Trophoblast cell (in vitro differentiated cells and primary cell): ENCODE results near the gene SYTL1.

Experiments used
- DNase-seq, 2 donors: peaks; one replicate each; pipeline ENCODE4 v3.0.0-alpha.2; 2016
- H2AFZ ChIP-seq: 2 replicates; pipeline ENCODE4 v1.6.1; 2013; ENCODE audit warnings: low read length, moderate library complexity, mild to moderate bottlenecking; ENCODE audit not compliant: insufficient read depth, poor library complexity
- H2AK5ac ChIP-seq: 2 replicates; pipeline ENCODE4 v1.6.1; 2013; ENCODE audit warnings: mild to moderate bottlenecking, low read length
- H2BK120ac ChIP-seq: 2 replicates; pipeline ENCODE4 v1.6.1; 2013; ENCODE audit warnings: low read length, mild to moderate bottlenecking, moderate library complexity; ENCODE audit not compliant: insufficient read depth, poor library complexity
- H2BK12ac ChIP-seq: 2 replicates; pipeline ENCODE4 v1.6.1; 2013; ENCODE audit warnings: mild to moderate bottlenecking, low read length, moderate library complexity
- H2BK5ac ChIP-seq: 2 replicates; pipeline ENCODE4 v1.6.1; 2013; ENCODE audit warnings: low read length, low read depth, moderate library complexity, mild to moderate bottlenecking; ENCODE audit not compliant: poor library complexity
- H3K14ac ChIP-seq: 2 replicates; pipeline ENCODE4 v1.6.1; 2013; ENCODE audit warnings: mild to moderate bottlenecking, low read length
- H3K18ac ChIP-seq: 2 replicates; pipeline ENCODE4 v1.6.1; 2013; ENCODE audit warnings: mild to moderate bottlenecking, low read length
- H3K23ac ChIP-seq: 2 replicates; pipeline ENCODE4 v1.6.1; 2013; ENCODE audit warnings: low read length
- H3K27ac ChIP-seq: 2 replicates; pipeline ENCODE4 v1.5.1; 2013; ENCODE audit warnings: low read depth, mild to moderate bottlenecking, inconsistent platforms, low read length, moderate library complexity
- H3K27me3 ChIP-seq: 2 replicates; pipeline ENCODE4 v1.6.1; 2013; ENCODE audit warnings: inconsistent platforms, mild to moderate bottlenecking, low read length, moderate library complexity; ENCODE audit not compliant: insufficient read depth
- H3K36me3 ChIP-seq, 2 experiments: 1 replicate in 1 of 2; 2 replicates in 1 of 2; pipeline ENCODE4 v1.6.1; 2013; ENCODE audit warnings: low read length in 2 of 2, mild to moderate bottlenecking in 2 of 2, moderate library complexity in 1 of 2; ENCODE audit not compliant: insufficient read depth in 2 of 2, control insufficient read depth in 1 of 2
- H3K4ac ChIP-seq: 2 replicates; pipeline ENCODE4 v1.6.1; 2013; ENCODE audit warnings: low read depth, mild to moderate bottlenecking, low read length, moderate library complexity
- H3K4me1 ChIP-seq, 2 experiments: 1 replicate in 1 of 2; 2 replicates in 1 of 2; pipeline ENCODE4 v1.6.1; 2013; ENCODE audit warnings: low read length in 2 of 2, mild to moderate bottlenecking in 2 of 2, moderate library complexity in 1 of 2; ENCODE audit not compliant: insufficient read depth in 2 of 2, control insufficient read depth in 1 of 2
- H3K4me2 ChIP-seq: 2 replicates; pipeline ENCODE4 v1.6.1; 2013; ENCODE audit warnings: inconsistent platforms, mild to moderate bottlenecking, low read length, moderate library complexity
- H3K4me3 ChIP-seq: 2 replicates; pipeline ENCODE4 v1.5.1; 2013; ENCODE audit warnings: mild to moderate bottlenecking, low read depth, low read length, inconsistent platforms
- H3K79me1 ChIP-seq: one replicate; pipeline ENCODE4 v1.6.1; 2013; ENCODE audit warnings: low read length
- H3K79me2 ChIP-seq: 2 replicates; pipeline ENCODE4 v1.6.1; 2013; ENCODE audit warnings: low read length, mild to moderate bottlenecking; ENCODE audit not compliant: control insufficient read depth, insufficient read depth, poor library complexity
- H3K9ac ChIP-seq: 2 replicates; pipeline ENCODE4 v1.6.1; 2013; ENCODE audit warnings: mild to moderate bottlenecking, low read length
- H3K9me3 ChIP-seq: 2 replicates; pipeline ENCODE4 v1.6.1; 2013; ENCODE audit warnings: low read depth, mild to moderate bottlenecking, control low read depth, inconsistent platforms, low read length; ENCODE audit not compliant: insufficient read depth
- H4K12ac ChIP-seq: 2 replicates; pipeline ENCODE4 v1.6.1; 2013; ENCODE audit warnings: low read depth, mild to moderate bottlenecking, low read length, moderate library complexity
- H4K8ac ChIP-seq: 2 replicates; pipeline ENCODE4 v1.6.1; 2013; ENCODE audit warnings: low read depth, mild to moderate bottlenecking, low read length, moderate library complexity
- H4K91ac ChIP-seq: one replicate; pipeline ENCODE4 v1.6.1; 2013; ENCODE audit warnings: low read depth, mild to moderate bottlenecking, low read length, moderate library complexity
- WGBS: extraction: QIAGEN DNeasy Blood & Tissue Kit; methylation state at CpG from one replicate; pipeline ENCODE4 v1.1.7; 2013; ENCODE audit warnings: missing lambda C conversion rate; ENCODE audit not compliant: insufficient read length, insufficient coverage; ENCODE audit errors: extremely low coverage; 5-methylcytosine and 5-hydroxymethylcytosine counted together

SYTL1 gene

GRCh38 chr1:27364696-27365371, 23.0 kb downstream of the SYTL1 start:
- Histone ChIP-seq H3K23ac (no peak overlapping the region), H2BK12ac (peak overlapping the region; percentile 19), H3K36me3 (peaks cover 2 to 8% of the 10 kb centered on the region in 2 experiments), H3K14ac (peak overlapping the region; percentile 0), H3K18ac (peak overlapping the region; percentile 37), H3K4me1 (peaks cover 20 to 26% of the 10 kb centered on the region in 2 experiments), H3K79me1 (peaks cover 11% of the 10 kb centered on the region), H3K4me3 (peak overlapping the region; percentile 20), H4K12ac (peak overlapping the region; percentile 6), H2BK5ac (no peak overlapping the region), H3K9me3 (peaks cover 8% of the 10 kb centered on the region), H4K8ac (peak overlapping the region; percentile 0), H2AFZ (peak overlapping the region; percentile 32), H3K4me2 (peak overlapping the region; percentile 12), H3K9ac (no peak overlapping the region), H2AK5ac (no peak overlapping the region), H2BK120ac (peak overlapping the region; percentile 26), H3K27ac (peak overlapping the region; percentile 50), H3K79me2 (peaks cover 1% of the 10 kb centered on the region), H3K4ac (no peak overlapping the region), H3K27me3 (peaks cover 15% of the 10 kb centered on the region), H4K91ac (peak overlapping the region; percentile 41)
- WGBS = no CpG with 5 or more reads among the region's 11 CpGs
- peak; percentile 89 to 90 for DNase-seq

GRCh38 chr1:27365372-27366112, 23.7 kb downstream of the SYTL1 start:
- no peak overlapping the region for H2BK120ac ChIP-seq
- H3K4me3 ChIP-seq = peak overlapping the region; percentile 80
- H3K27me3 ChIP-seq = peaks cover 9% of the 10 kb centered on the region
- no peak overlapping the region for H2AK5ac ChIP-seq
- H3K9me3 ChIP-seq = peaks cover 5% of the 10 kb centered on the region
- peaks cover 17 to 20% of the 10 kb centered on the region in 2 experiments for H3K4me1 ChIP-seq
- H3K4ac ChIP-seq = no peak overlapping the region
- peaks cover 11% of the 10 kb centered on the region for H3K79me1 ChIP-seq
- H3K14ac ChIP-seq = peak overlapping the region; percentile 0
- H3K9ac ChIP-seq = no peak overlapping the region
- H4K8ac ChIP-seq = peak overlapping the region; percentile 63
- WGBS = no CpG with 5 or more reads among the region's 40 CpGs
- peaks cover 1% of the 10 kb centered on the region for H3K79me2 ChIP-seq
- peak overlapping the region; percentile 32 for H4K12ac ChIP-seq
- H3K23ac ChIP-seq = no peak overlapping the region
- H3K18ac ChIP-seq = peak overlapping the region; percentile 54
- peak overlapping the region; percentile 60 for H4K91ac ChIP-seq
- peak overlapping the region; percentile 50 for H3K27ac ChIP-seq
- peaks cover 2 to 8% of the 10 kb centered on the region in 2 experiments for H3K36me3 ChIP-seq
- no peak overlapping the region for H2BK5ac ChIP-seq
- peak overlapping the region; percentile 74 for H3K4me2 ChIP-seq
- H2AFZ ChIP-seq = peak overlapping the region; percentile 58
- DNase-seq = peak; percentile 85 to 86
- H2BK12ac ChIP-seq = no peak overlapping the region

GRCh38 chr1:27366113-27366410, 24.2 kb downstream of the SYTL1 start:
- Histone ChIP-seq H3K9ac (peak overlapping the region; percentile 37), H3K4ac (no peak overlapping the region), H2BK5ac (no peak overlapping the region), H2AFZ (peak overlapping the region; percentile 58), H3K4me3 (peak overlapping the region; percentile 80), H3K27me3 (peaks cover 4% of the 10 kb centered on the region), H2BK12ac (no peak overlapping the region), H4K91ac (peak overlapping the region; percentile 60), H4K12ac (peak overlapping the region; percentile 32), H3K79me2 (peaks cover 1% of the 10 kb centered on the region), H3K18ac (peak overlapping the region; percentile 54), H3K9me3 (peaks cover 5% of the 10 kb centered on the region), H3K27ac (peak overlapping the region; percentile 60), H2AK5ac (no peak overlapping the region), H3K23ac (no peak overlapping the region), H3K14ac (peak overlapping the region; percentile 50), H3K79me1 (peaks cover 11% of the 10 kb centered on the region), H4K8ac (peak overlapping the region; percentile 63), H3K36me3 (peaks cover 2 to 8% of the 10 kb centered on the region in 2 experiments), H3K4me2 (peak overlapping the region; percentile 74), H3K4me1 (peaks cover 17% of the 10 kb centered on the region in 2 experiments), H2BK120ac (no peak overlapping the region)
- no CpG with 5 or more reads among the region's 30 CpGs for WGBS
- DNase-seq = peak; percentile 81 to 88

GRCh38 chr1:27366411-27367159, 24.8 kb downstream of the SYTL1 start, which contains the start of gene MAP3K6:
TSS of gene MAP3K6 (minus strand) at chr1:27366961. CDS start at chr1:27366597, 364 bp downstream.
- peak within 1 kb of the TSS; percentile 64 for H4K91ac ChIP-seq
- H3K4me1 ChIP-seq = peaks cover 17% of the 10 kb centered on the region in 2 experiments
- no CpG with 5 or more reads among the region's 67 CpGs for WGBS
- peak within 1 kb of the TSS; percentile 74 for H3K4me2 ChIP-seq
- peak within 1 kb of the TSS; percentile 80 for H3K4me3 ChIP-seq
- no peaks in the 10 kb centered on the region for H3K27me3 ChIP-seq
- peak within 1 kb of the TSS; percentile 66 for H4K8ac ChIP-seq
- peaks cover 11% of the 10 kb centered on the region for H3K79me1 ChIP-seq
- peak within 1 kb of the TSS; percentile 50 for H3K14ac ChIP-seq
- peak within 1 kb of the TSS; percentile 4 for H2BK12ac ChIP-seq
- H3K4ac ChIP-seq = no peak within 1 kb of the TSS
- H3K9ac ChIP-seq = peak within 1 kb of the TSS; percentile 37
- H3K23ac ChIP-seq = no peak within 1 kb of the TSS
- H3K79me2 ChIP-seq = peaks cover 1% of the 10 kb centered on the region
- H2AFZ ChIP-seq = peak within 1 kb of the TSS; percentile 58
- DNase-seq = peak; percentile 77 to 84
- H2BK120ac ChIP-seq = peak within 1 kb of the TSS; percentile 19
- H2AK5ac ChIP-seq = no peak within 1 kb of the TSS
- H3K36me3 ChIP-seq = peaks cover under 1 to 7% of the 10 kb centered on the region in 2 experiments
- peaks cover 5% of the 10 kb centered on the region for H3K9me3 ChIP-seq
- H2BK5ac ChIP-seq = peak within 1 kb of the TSS; percentile 45
- H3K18ac ChIP-seq = peak within 1 kb of the TSS; percentile 54
- peak within 1 kb of the TSS; percentile 60 for H3K27ac ChIP-seq
- H4K12ac ChIP-seq = peak within 1 kb of the TSS; percentile 39
